HG03196 (cell line): ENCODE results near the gene ENTPD6.
A peak's percentile ranks its signal among the peaks of the same experiment; 100 is the strongest.

ENCODE experiments used
- ATAC-seq: cut with Tn5 transposase; IDR thresholded peaks from one replicate; pipeline ENCODE4 v1.9.1; 2021; ENCODE audit not compliant: unreplicated experiment

Gene ENTPD6

GRCh38 chr20:25187635-25188034 is 7.9 kb upstream of the ENTPD6 start:
- ATAC-seq = no peak

DNA sequence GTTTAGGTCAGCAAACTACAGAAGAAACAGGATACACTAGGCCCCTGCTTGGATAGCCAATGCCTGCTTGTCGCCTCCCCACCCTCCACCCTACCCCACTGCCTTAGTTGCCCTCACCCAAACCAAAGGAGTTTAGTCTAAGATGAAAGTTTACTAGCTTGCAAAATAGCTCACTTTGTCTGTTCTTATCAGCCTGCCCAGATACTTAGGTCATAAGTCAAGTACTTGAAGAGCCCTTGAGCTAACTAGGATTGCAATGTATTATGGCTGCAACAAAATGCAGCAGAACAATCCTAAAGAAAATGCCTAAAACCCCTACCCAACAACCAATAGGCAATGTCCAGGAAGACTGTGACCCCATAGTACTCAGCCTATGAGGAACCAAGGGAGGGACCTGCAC is 7.3 kb upstream of the ENTPD6 start:
- ATAC-seq = no peak

DNA sequence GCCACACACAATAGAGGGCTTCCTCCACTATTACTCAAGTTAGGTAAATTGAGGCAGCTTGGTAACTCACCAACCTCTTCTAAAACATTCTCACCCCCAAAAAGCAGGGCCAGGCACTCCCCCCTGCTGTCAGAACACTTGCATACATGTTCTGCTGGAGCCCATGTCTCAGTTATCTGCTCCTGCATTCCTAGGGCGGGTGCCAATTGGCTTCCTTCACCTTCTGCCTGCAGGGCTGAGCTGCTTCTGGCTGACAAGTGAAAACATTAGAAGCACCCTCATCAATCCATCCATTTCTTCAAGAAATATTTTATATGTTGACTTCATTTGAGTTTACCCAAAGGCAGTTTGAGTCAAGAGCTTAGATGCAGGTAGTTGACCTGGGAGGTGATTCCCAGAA is 4.5 kb upstream of the ENTPD6 start:
- ATAC-seq = no peak

DNA sequence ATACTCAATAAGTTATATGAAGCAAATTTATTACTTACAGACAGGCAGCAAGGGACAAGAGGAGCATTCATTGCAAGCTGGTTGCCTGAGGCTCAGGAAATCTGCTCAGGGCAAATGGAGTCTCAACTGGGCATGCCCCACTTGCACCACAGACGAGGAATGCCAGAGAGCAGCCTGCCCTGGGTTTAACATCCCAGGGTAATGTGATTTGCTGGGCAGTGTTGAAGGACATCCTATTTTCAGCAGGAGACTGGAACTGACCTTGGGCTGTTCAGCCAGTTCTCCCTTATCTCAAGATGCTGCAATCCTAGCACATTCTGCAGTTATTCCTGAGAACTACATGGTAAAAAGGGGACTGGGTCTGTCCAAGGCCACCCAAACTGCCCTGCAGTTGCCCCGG is 3.8 kb upstream of the ENTPD6 start:
- ATAC-seq = no peak

DNA sequence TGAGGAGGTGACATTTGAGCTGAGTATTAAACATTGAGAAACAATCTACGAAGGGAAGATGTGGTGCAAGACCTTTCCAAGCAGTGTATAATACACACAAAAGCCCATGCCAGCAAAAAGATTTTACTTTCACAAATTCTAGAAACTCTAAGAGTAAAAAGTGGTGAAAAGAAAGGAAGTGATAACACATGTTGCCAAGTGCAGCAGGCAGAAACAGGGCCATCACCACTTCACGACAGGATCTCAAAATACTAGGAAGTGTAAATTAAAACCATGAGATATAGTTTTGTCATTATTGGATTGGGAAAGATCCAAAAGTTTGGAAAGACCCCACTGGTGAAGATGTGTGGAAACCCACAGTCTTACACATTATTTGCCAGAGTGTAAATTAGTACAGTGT is 1.7 kb upstream of the ENTPD6 start:
- ATAC-seq = no peak

GRCh38 chr20:25194333-25194972 is 1.1 kb upstream of the ENTPD6 start:
- ATAC-seq = no peak

DNA sequence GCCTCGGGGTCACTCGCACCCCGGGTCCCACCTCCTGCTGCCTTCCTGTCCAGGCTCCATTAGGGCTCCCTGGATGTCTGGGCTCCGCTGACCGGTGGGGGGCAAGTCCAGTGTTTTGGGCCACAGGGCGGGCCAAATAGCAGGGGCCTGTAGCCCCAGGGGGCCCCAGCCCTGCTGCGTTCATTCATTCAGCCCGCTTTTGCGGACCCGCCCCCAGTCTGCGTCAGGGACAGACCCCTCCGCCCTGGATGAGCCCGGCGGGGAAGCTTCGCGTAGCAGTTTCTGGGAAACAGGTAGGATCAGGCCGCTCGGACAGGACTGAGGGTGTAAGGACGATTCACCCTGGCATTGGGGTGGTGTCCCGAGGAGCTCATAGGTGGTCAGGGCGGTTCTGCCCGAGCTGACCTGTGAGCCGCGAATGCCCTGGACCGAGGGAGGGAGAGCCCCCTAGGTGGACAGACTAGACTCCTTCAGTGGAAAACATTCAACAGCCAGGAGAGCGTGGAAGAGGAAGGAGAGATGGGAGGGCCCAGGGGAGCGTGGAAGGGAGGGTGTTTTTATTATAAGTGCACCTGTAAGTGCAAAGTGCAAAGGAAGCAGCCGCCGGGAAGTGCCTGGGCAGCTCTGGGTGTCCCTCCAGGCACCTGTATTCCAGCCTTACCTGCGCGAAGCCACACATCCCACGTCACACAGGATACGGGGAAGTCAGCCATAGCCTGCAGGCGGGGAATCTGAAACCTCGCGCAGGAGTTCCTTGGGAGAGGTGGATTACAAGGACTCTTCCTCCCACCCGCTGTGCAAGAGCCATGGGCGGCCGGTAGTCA is 662 bp downstream of the ENTPD6 start:
- ATAC-seq = peak; percentile 21

- ATAC-seq = no peak
Observed at GRCh38 chr20:25196786-25197120, 1.2 kb downstream of the ENTPD6 start.

DNA sequence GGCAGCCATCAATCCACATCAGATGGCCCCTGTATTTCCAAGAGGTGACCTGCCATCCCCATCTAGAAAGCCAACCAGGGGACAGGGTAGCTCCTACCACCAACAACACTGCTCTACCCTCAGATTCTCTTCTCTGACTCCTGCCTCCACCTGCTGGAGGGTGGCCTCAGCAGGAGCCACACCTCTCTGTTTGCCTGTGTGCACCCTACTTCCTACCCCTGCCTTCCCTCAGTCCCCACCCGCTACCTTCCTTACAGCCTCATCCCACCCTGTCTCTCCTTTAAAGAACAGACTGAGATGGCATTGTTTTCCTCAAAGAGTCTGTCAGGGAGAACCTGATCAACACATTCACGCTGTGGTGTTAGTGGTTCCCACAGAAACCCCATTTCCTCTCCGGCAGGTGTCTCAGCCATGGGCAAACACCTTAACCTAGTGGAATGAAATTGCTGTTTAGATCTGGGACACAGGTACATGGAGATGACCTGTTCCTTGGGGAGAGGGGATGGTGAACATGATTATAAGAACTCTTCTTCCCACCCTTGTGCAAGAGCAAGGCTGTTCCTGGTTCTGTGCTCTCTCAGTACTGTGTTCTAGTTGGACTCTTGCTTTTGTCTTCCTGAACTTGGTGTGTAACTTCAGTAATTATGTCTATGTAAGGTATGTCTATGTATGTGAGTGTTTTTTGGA is 1.8 kb downstream of the ENTPD6 start:
- ATAC-seq = no peak

GRCh38 chr20:25197870-25198190 is 2.3 kb downstream of the ENTPD6 start:
- no peak for ATAC-seq

DNA sequence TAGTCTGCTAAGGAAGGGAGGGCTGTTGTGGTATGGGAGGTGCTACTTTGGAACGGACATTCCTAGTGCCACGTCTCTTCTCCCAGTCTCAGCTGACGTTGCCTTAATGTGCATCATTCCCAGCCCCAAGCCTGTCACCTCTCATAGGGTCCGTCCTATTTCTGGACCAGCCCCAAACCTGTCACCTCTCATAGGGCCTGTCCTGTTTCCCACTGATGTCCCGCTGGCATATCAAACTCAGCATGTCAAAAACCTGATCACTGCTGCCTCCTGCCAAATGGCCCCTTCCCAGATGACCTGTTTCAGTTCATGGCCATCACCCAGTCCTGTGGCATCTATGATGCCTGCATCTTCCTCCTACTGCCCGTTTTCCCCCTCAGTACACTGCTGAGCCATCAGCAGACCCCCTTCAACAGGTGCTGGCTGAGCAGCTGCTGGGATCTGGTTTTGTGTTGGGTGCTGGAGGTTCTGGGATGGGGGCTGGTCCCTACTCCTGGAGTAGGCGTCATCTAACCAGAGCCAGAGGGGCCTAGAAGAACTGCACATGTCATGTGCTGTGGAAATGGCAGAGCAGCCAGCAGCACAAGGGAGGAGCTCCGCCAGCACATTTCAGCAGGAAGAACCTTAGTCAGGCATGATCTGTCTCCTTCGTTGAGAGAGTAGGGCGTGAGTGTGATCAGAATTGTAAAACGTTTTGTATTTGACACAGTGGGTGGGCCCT is 3.3 kb downstream of the ENTPD6 start:
- ATAC-seq = no peak

GRCh38 chr20:25199473-25200260 is 4.2 kb downstream of the ENTPD6 start:
- ATAC-seq = no peak

GRCh38 chr20:25203089-25203488 is 7.6 kb downstream of the ENTPD6 start:
- ATAC-seq = no peak

- ATAC-seq = no peak
Observed at GRCh38 chr20:25203871-25204320, 8.4 kb downstream of the ENTPD6 start.

GRCh38 chr20:25204550-25205276 is 9.2 kb downstream of the ENTPD6 start:
- ATAC-seq = no peak

DNA sequence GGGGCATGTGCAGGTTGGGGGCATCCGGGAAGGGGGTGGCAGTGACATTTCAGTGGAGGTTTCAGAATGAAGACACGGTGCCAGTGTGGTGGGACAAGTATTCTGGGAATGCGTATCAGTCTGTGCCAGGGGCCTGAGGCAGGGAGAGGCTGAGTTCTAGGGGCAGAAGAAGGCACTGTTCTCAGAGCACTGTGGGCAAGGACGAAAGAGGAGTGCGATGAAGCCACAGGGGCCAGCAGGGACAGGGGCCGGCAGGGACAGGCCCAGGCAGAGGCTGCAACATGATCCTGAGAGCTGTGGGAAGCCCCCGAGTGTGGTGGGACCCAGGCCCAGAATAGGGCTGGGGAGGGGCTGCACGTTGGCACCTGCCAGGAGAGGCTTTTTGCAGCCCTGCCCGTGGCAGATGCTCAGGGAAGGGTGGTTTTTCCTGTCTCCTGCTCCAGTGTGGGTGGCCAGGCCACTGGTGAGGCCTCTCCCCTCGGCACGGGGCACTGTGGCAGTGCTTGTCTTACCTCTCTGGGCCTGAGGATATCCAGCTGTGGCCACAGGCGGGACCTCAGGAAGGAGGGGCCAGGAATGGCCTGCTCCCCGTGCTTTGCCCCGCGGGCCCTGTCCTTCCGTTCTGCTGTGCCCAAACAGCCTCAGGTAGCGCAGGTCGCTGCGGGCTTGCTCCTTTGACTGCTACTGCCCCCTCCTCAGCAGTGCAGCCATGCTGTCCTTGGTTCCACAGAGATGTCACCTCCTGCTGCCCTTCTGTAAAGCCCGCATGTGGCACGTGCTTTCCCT is 10.0 kb downstream of the ENTPD6 start:
- ATAC-seq = no peak

DNA sequence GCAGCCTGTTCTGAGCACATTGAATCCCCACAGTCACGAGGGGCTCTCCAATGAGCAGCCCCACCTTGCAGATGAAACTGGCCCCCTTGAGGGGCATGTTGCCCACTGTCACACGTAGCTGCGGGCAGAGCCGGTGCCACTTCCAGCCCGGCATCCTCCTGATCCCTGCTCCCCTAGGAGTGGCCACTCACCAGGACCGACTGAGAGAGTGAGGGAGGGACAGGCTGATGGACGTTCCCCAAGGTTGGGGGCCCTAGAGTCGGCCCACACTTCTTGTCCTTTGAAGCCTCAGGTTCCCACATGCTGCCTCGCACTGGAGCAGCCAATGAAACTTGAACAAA is 10.5 kb downstream of the ENTPD6 start:
- no peak for ATAC-seq

GRCh38 chr20:25206548-25206947 is 11.0 kb downstream of the ENTPD6 start:
- no peak for ATAC-seq

DNA sequence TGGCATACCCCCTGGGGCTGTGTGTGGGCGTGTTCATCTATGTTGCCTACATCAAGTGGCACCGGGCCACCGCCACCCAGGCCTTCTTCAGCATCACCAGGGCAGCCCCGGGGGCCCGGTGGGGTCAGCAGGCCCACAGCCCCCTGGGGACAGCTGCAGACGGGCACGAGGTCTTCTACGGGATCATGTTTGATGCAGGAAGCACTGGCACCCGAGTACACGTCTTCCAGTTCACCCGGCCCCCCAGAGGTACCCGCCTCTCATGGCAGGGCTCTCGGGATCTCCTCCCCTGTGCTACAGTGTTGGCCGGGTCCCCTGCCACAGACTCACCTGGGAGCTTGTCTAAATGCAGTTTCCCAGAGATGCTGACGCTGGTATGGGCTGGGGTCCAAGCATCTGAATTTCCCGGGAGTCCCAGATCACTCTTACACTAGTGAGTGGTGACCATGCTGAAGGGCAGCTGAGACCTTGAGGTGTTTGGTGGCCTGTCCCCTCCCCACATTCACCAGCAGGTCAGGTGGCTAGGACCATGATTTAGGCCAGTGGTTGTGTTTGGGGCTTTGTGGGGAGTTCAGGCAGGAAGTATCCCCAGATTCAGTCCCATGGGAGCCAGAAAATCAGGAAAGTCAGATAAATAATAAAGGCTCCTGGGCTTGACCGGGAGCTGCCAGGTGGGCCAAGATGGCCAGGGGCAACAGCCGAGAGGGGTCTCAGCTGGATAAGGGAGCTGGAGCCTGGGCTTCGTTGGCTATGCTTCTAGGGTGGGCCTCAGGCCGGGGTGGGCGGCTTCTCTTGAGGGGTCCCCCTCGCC is 11.8 kb downstream of the ENTPD6 start:
- no peak for ATAC-seq
